GOT3 (cell line): Measurements from ENCODE around the gene SORBS1.

ENCODE experiments used
- DNase-seq: peaks from one replicate; lab custom pipeline; 2025; ENCODE audit warnings: mixed read lengths; lab: John Stamatoyannopoulos, UW

SORBS1 gene

GRCh38 chr10:95265572-95265971 is 295.6 kb downstream of the SORBS1 start:
- DNase-seq, result no peak

- DNase-seq, result no peak
Observed at GRCh38 chr10:95264227-95265051, 296.7 kb downstream of the SORBS1 start.

GRCh38 chr10:95263864-95264226 is 297.3 kb downstream of the SORBS1 start:
- no peak for DNase-seq

DNA sequence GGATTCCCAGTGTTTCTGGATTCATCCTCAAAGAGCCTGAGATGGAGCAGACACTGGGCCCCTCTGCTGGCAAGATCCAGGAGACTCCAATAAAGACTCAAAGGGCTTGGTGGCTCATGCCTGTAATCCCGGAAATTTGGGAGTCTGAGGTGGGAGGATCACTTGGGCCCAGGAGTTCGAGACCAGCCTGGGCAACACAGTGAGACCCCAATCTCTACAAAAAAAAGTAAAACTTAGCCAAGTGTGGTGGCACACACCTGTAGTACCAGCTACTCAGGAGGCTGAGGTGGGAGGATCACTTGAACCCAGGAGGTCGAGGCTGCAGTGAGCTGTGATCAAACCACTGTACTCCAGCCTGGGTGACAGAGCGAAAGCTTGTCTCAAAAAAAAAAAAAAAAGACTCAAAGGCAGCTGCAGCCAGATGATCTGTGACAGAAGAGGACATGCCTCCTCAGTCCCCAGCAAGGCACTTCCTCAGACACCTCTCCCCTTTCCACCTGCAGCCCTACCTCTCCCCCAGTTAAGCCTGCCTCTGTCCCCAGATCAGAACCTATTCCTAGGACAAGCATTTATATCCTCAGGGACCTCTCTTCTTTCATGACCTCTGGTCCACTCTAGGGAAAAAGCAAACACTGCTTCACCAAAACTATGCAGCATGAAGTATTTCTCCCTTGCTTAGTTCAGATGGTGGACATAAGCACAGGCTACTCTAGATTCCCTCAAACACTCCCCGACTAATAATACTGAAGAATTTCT is 298.2 kb downstream of the SORBS1 start:
- no peak for DNase-seq

DNA sequence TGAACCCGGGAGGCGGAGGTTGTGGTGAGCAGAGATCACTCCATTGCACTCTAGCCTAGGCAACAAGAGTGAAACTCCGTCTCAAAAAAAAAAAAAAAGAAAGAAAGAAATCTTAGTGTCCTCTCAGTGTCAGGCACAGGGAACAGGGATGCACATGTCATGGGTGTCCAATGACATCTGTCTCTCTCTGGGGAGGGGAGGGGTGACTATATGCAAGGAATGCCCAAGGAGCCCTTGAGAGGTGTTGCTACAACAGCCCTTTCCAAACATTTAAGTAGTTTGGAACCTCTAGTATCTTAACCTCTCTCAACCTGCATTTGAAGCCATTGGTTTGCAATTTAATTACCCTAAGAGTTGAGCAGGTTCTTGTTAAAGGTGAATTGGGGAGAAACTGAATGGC is 299.2 kb downstream of the SORBS1 start:
- no peak for DNase-seq
